Lower leg skin (tissue), 4 donors: ENCODE measurements around the gene DISP2. TPM values are rescaled to one million over a fixed set of nuclear protein-coding genes. Genes with fewer than 3 reads are reported as not detected.

ENCODE experiments used
- DNase-seq, 2 donors: peaks; one replicate each; pipeline ENCODE4 v3.0.0-alpha.2; 2019; ENCODE audit warnings: low spot score in 2 of 2
- H3K4me3 ChIP-seq: fragments of 200-600 bp; sonication (generic); 2 replicates; pipeline ENCODE4 v1.5.1; 2017; ENCODE audit warnings: mild to moderate bottlenecking, low read depth; ENCODE audit not compliant: poor library complexity, severe bottlenecking
- POLR2A ChIP-seq, 2 donors: fragments of 450-650 bp; IDR thresholded peaks; one replicate each; pipeline ENCODE4 v1.6.1; 2016 to 2017; ENCODE audit warnings: antibody characterized with exemption in 2 of 2, mild to moderate bottlenecking in 1 of 2, moderate library complexity in 1 of 2
- WGBS, 2 donors: methylation state at CpG; one replicate each; pipeline ENCODE4 v1.1.5; 2018; 5-methylcytosine and 5-hydroxymethylcytosine counted together
- intact Hi-C: fragments of 100-400 bp; cut with DNase I; formaldehyde crosslinking; loops from one replicate; pipeline ENCODE4 v1.15.0; 2023; ENCODE audit warnings: low total_unique reads
- total RNA-seq, 4 donors: library from RNA; depleted of rRNA; stranded (reverse); fragments of >200 nt; gene quantifications; one replicate each; pipeline ENCODE4 v1.1.0, GENCODE V29; 2016
- TF ChIP-seq, protein P1 (sequence below), 3 donors: fragments of 450-650 bp; IDR thresholded peaks; one replicate each; pipeline ENCODE4 v1.5.1; 2016; ENCODE audit warnings: antibody characterized with exemption in 3 of 3, mild to moderate bottlenecking in 3 of 3, moderate library complexity in 2 of 3

The DISP2 gene
- total RNA-seq, 4 donors from 2014 or later, result 0.05 to 0.08 (median 0.06) TPM; not detected in 1

DNA sequence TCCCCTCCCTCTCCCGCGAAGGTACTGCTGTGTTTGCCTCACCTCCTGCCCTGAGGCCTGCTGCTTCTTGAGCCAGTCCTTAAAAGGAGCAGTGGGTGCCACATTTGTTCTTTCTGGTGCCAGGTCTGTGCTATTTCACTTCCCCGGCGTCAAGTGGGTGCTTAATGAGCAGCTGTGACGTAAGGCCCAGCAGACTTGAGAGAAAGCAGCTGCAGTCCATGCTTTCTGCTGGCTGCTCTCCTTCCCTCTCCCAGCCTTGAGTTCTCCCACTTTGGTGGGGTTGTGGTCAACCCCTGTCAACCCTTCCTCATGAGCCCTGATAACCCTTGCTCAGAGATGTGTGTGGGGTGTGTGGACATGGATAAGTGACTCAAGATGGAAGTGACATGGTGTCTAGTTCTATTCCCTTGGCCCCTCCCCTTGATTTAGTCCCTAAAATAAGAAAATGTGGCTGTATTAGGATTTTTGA lies 27.6 kb upstream of the DISP2 start:
- intact Hi-C loops, result no loop called here

DNA sequence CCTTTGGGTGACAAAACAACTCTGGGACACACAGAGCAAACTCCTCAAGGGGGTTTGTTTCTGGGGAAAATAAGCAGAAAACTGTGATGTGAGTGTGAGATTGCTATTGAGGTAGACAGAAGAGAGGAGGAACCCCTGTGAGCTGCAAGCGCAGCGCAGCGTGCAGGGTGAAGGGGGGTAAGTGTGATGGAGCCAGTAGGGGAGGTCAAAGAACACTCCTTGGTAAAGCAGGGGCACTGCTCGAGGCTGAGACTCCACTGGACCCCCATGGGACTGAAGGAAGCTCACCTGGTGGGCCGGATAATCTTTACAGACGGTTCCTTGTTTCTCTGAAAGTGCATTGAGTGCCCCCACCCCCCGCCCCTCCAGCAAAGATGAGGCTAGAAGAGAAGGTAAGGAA lies 27.0 kb upstream of the DISP2 start:
- WGBS, 2 donors, result 84 to 90% methylated on average over 7 of the region's 7 CpGs
- no peak overlapping the region for H3K4me3 ChIP-seq
- DNase-seq, result no peak
- TF ChIP-seq, protein P1, sequence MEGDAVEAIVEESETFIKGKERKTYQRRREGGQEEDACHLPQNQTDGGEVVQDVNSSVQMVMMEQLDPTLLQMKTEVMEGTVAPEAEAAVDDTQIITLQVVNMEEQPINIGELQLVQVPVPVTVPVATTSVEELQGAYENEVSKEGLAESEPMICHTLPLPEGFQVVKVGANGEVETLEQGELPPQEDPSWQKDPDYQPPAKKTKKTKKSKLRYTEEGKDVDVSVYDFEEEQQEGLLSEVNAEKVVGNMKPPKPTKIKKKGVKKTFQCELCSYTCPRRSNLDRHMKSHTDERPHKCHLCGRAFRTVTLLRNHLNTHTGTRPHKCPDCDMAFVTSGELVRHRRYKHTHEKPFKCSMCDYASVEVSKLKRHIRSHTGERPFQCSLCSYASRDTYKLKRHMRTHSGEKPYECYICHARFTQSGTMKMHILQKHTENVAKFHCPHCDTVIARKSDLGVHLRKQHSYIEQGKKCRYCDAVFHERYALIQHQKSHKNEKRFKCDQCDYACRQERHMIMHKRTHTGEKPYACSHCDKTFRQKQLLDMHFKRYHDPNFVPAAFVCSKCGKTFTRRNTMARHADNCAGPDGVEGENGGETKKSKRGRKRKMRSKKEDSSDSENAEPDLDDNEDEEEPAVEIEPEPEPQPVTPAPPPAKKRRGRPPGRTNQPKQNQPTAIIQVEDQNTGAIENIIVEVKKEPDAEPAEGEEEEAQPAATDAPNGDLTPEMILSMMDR (IDR thresholded peaks at IDR 0.05), result no peak
- intact Hi-C loops, result no loop called here

More for the DNA sequence above, 27.6 kb upstream of the DISP2 start:
- no peak overlapping the region for H3K4me3 ChIP-seq
- WGBS, 2 donors, result 59 to 73% methylated on average over 5 of the region's 5 CpGs
- no peak for DNase-seq
- TF ChIP-seq POLR2A (IDR thresholded peaks at IDR 0.05), result no peak

DNA sequence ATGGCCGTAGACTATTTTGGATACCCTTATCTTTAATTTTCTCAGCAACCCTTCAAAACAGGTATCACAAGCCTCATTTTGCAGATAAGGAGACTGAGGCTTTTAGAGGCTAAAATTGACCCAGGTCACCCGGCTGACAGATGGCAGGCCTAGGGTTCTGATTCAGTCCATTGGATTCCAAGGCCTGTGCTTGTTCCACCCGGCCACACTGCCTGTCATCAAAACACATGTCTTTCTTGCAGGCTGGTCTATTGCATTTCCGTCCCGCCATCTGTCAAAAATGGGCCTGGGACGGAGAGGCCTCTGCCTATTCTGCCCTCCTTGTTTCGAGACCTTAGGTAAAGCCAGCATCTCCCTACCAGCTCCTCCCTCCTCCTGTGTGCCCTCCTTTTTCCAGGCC lies 26.4 kb upstream of the DISP2 start:
- TF ChIP-seq, protein P1 (IDR thresholded peaks at IDR 0.05), result no peak
- no peak for TF ChIP-seq POLR2A (IDR thresholded peaks at IDR 0.05)
- intact Hi-C loops, result no loop called here
- H3K4me3 ChIP-seq, result no peak overlapping the region
- WGBS, 2 donors, result 91 to 92% methylated on average over 7 of the region's 7 CpGs
- no peak for DNase-seq

DNA sequence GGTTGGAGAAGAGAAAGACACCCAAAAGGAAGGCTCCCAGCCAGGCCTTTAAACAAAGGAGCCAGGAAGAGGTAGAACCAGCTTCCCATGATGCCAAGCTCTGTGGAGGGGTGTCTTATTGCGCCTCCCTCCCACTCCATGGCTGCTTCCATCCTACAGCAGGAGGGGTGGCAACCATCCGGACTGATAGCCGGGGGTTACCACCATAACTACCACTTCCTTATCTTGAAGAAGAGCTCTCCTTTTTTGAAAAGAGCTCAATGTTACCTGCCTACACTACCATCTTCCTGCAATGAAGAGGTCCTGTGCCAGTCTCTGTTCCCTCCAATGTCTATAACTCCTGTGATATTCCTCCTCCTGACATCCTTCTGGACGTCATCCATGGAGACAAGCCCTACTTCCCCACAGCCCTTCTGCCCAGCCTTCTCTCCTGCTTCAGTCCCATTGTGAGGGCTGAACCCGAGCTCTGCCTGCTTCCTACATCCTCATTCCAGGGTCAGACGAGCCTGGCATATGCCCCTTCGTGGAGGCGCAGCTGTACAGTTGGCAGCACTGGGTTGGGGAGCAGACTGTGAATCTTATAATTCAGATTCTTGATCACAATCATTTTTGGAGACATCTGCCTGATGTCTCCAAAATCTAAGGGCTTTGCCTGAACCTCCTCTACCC lies 25.8 kb upstream of the DISP2 start:
- no peak for DNase-seq
- 68 to 70% methylated on average over 8 of the region's 8 CpGs for WGBS, 2 donors
- H3K4me3 ChIP-seq, result no peak overlapping the region
- intact Hi-C loops, result no loop called here
- TF ChIP-seq POLR2A (IDR thresholded peaks at IDR 0.05), result no peak
- TF ChIP-seq, protein P1 (IDR thresholded peaks at IDR 0.05), result no peak

DNA sequence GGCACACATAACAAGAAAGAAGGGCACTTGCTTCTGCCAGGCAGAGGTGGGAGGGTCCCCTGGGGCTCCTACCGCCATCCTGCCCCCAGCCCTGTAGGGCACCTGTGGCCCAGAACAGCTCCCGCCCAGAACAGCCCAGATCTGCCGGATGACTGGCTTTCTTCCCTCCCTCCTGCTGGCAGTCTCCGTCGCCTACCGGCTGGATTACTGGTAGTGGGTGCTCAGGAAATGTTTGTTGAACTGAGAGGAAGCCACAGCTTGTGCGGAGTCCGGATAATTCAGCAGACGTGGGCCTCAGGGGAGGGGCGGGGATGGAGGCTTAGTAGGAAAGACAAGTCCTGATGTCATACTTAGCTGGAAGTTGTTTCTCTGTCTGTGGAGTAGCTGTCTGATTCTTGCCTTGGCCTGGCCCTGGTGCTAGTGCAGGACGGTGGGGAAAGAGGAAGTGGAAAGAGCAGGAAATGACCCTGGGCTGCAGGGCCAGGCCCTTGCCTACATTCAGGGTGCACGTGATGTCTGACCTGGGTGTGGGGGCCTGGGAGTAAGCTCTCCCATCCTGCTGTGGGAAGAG lies 24.0 kb upstream of the DISP2 start:
- 25 to 35% methylated on average over 12 of the region's 12 CpGs for WGBS, 2 donors
- DNase-seq, result peak; percentile 57 to 91
- TF ChIP-seq, protein P1 (IDR thresholded peaks at IDR 0.05), result no peak
- TF ChIP-seq POLR2A (IDR thresholded peaks at IDR 0.05), result no peak
- intact Hi-C loops, result no loop called here
- no peak overlapping the region for H3K4me3 ChIP-seq

DNA sequence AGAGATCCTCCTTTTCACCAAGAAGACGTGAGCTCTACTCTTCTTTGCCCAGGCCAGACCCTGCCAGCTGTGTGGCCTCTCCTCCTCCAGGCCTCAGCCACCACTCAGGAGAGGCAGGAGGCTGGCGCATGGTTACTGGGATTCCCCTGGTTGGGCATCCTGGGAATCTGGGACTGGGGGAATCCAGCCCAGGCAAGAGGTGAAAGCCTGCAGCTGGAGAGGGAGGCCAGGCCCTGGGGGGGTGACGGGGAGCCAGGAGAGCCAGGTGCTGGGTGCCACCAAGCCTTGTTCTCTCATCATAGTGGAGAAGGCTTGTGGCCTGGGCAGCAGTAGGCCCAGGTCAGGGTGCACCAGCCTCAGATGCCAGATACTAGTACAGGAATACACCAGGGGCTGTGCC lies 23.5 kb upstream of the DISP2 start:
- intact Hi-C loops, result no loop called here
- no peak for DNase-seq
- H3K4me3 ChIP-seq, result no peak overlapping the region
- WGBS, 2 donors, result 51 to 63% methylated on average over 3 of the region's 3 CpGs
- TF ChIP-seq POLR2A (IDR thresholded peaks at IDR 0.05), result no peak
- TF ChIP-seq, protein P1 (IDR thresholded peaks at IDR 0.05), result no peak
